HG02588 (cell line): ENCODE data around the gene CDYL.

Experiments
- ATAC-seq: cut with Tn5 transposase; IDR thresholded peaks from one replicate; pipeline ENCODE4 v1.9.1; 2021; ENCODE audit warnings: mild to moderate bottlenecking, moderate library complexity; ENCODE audit not compliant: unreplicated experiment

CDYL gene, protein sequence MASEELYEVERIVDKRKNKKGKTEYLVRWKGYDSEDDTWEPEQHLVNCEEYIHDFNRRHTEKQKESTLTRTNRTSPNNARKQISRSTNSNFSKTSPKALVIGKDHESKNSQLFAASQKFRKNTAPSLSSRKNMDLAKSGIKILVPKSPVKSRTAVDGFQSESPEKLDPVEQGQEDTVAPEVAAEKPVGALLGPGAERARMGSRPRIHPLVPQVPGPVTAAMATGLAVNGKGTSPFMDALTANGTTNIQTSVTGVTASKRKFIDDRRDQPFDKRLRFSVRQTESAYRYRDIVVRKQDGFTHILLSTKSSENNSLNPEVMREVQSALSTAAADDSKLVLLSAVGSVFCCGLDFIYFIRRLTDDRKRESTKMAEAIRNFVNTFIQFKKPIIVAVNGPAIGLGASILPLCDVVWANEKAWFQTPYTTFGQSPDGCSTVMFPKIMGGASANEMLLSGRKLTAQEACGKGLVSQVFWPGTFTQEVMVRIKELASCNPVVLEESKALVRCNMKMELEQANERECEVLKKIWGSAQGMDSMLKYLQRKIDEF

DNA sequence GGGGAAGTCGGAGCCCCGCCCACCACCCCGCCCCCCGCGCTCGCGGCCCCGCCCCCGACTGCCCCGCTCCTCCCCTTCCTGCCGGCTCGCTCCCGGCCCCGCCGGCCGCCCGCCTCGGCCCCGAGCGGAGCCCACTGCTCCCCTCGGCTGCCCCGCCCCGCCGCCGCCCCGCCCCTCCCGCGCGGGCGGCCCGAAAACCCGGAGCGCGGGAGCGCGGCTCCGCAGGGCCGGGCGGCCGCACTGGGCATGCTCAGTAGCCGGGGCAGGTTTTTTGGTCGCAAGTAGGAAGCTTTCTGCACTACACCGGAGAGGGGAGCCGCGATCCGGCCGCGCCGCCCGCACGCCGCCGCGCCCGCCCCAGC, at the start of gene CDYL:
Gene CDYL (plus strand): TSS at position 274 of the 362 bp plus-strand sequence. CDS start 380 bp downstream, outside the sequence.
- ATAC-seq, result peak; percentile 59

DNA sequence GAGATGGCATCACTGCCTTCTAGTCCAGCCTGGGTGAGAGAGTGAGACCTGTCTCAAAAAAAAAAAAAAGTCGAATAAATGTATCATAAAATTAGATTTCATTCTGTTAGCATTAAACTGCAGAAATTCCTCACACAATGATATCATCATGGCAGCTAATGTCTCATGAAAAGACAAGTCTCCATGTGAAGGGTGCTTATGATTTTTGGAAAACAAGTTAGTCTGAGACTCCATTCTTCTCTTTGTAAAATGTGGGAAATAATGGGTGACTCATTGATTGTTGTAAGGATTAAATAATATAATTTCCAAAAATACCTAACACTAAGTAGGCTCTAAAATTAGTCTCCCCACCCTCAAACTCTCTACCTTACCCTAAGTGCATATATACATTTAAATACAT, 49.6 kb upstream of the CDYL start:
- ATAC-seq, result no peak

DNA sequence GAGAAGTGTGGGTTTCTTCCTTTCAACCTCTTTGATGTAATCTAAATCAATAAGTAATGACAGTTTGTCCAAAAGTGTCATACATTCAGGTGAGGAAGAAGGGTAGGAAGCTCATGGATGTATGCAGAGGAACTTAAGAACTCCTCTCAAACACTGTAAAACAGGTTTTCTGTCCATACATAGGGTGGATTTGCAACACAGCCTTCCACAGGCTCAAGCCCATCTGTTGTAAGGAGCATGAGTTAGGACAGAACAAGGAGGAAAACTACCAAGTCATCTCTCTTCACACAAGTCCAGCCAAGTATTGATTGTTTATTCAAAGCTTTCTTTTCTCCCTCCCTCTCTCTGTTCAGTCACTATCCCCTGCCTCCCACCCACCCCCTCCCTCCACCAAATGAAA, 49.0 kb upstream of the CDYL start:
- ATAC-seq, result no peak

DNA sequence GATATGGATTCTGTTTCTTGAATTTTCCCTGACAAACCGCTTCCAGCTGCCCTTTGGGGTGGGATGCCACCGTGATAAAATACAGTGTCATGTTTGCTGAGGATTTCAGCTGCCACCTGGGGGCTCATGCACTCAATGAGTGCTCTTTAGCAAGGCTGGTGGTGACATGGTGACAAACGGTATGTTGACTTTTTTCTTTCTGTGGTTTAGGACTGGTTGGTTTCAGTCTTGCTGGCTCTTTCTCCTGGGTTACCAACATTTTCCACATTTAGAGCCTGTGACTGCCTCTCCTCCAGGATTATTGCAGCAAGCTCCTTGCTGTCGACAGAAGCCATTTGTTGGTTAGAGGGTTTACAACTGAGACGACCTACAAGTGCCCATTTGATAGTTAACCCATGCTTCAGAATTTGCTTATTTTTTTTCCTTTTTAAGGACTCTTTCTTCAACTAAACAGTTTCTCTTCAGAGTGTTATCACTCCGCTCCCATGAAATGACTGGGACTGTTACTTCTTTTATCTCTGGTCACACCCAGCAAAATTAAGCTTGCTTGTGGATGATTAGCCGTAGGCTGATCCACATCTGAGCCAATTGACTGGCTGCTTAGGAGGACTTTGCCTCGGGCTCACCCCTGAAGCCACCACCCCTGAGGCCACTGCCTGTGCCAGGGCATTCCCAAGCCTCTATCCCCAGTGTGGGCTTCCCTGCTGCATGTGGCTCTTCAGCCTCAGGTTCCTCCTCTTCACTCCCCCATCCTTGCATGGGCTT, 48.4 kb upstream of the CDYL start:
- ATAC-seq, result no peak

DNA sequence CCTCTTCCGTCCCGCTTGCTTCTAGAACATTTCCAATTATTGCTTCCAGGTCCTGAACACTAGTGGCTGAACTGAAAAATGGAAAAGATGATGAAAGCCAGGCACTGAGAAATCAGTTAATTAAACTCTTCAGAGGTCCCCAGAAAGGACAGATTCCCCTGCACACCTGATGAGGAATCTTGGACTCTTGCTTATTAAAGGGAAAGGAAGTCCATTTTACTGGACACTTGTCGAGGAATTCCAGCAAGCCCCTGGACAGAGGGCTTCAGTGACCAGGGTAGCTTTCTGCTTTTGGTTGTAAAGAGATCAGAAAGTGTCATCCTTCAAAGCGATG, 47.8 kb upstream of the CDYL start:
- no peak for ATAC-seq

DNA sequence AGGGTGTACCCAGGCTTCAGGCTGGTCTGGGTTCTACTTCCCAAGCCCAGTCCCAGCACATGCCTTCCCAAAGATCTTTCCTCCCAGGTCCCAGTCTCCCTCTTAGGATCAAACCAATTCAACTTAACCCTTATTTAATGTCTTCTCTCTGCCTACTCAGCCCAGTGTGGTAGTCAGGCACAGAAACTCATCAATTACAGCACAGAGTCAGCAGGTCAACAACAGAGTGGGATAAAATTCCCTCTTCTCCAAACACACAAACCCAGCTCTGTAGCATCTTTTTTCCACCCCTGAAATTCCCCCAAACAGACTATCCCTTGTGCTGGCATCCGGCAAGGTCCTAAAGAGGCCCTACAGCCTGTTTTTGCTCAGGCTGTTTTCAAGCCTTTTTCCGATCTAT, 47.3 kb upstream of the CDYL start:
- no peak for ATAC-seq

DNA sequence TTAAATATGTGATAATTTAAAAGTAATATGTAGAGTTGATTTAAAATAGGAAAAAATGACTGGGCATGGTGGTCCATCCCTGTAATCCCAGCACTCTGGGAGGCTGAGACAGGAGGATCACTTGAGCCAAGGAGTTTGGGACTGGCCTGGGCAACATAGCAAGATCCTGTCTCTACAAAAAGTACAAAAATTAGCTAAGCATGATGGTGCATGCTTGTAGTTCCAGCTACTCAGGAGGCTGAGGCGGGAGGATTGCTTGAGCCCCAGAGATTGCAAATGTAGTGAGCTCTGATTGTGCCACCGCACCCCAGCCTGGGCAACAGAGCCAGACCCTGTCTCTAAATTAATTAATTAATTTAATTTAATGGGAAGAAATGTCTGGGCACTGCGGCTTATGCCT, 44.2 kb upstream of the CDYL start:
- ATAC-seq, result no peak

DNA sequence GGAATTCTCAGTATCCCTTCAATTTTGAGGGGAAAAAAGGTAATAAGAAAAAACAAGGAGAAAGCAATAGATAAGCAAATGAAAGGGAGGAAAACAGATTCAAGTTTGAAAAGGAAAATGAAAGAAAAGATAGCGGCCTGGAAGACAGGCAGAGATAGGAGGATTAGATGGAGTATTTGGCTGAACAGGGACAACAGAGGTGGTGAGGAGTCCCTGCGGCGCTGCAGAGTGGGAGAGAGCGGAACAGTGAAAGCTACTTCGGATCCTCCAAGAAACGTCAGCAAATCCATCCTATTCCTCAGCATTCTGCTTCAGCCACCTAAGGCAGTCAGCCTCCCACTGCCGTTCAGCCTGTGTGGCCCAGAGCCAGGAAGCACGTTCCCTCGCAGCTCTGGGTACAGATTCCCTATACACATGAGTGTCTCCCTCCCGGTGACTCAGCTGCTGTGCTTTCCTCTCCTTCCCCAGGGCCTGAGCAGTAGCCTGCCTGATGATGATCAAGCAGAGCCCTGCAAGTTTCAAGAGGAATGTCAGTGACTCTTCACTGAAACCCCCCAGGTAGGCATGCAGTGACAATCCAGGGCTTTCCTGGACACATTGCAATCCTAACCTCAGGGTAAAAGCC, 43.4 kb upstream of the CDYL start:
- no peak for ATAC-seq

DNA sequence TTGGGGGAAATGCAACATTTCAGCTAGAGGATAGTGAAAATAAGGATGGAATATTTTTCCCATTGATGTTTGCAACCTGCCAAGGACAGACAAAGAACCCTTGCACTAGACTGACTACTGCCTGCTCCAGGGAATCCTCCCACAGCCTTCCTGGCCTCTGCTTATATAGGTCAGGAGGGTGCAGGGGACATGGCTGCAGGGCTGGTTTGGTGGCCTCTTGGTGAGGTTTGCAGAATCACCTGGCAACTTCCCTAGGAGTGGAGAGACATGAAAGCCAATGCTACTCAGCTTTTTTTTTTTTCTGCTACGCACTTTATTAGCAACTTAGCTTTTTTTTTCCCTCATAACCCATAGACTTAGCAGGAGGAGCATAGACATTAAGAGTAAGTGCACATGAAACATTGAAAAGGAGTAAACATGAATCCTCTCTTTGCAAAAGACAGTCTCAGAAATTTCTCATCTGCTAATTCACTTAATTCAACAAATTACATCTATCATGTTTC, 39.8 kb upstream of the CDYL start:
- no peak for ATAC-seq

DNA sequence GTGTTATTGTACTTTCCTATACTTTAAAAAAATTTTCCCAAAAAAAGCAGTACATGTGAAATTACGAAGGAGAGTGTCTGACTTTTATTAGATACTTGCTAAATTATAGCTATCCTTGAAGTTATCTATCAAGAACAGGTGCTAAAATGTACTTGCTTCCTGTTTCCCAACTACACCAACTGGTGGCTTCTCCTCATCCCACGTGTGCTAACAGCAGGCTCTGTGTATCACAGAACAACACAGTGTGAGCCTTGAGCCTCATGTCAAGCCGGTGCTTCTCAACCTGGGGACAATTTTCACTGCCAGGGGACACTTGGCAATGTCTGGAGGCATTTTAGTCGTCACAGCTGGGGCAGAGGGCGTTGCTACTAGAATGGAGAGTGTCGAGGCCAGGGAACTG, 36.2 kb upstream of the CDYL start:
- ATAC-seq, result no peak

DNA sequence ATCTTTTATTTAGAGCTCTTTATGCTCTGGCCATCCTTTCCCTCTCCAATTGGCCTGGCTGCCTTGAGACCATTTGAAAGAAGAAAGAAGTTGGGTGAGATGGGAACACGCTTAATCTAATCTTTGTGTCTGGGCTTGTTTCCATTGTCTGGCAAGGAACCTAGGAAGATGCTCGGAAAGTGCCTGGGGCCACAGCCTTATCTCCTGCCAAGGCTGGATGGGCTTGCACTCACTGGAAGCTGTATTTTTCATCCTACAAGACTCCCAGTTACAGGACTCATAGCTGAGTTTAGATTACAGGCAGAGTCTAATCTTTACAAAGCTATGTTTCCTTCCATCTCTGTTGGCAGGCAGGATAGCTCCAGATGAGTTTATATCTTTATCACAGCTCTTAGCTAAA, 33.1 kb upstream of the CDYL start:
- no peak for ATAC-seq

DNA sequence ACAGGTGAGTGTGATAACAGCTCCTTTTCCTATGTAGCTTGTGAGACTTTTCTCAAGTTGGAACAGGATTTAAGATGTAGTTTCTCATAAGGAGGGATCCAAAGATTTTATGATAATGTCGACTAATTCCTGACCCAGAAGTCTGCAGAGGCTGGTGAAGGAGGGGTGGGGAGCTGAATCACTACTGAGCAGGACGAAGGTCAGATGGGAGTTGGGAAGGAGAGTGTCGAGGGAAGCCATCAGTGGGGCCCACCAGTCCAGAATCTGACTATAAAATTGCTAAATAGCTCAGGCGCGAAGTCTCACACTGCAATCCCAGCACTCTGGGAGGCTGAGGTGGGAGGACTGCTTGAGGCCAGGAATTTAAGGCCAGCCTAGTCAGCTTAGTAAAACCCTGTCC, 32.3 kb upstream of the CDYL start:
- no peak for ATAC-seq

DNA sequence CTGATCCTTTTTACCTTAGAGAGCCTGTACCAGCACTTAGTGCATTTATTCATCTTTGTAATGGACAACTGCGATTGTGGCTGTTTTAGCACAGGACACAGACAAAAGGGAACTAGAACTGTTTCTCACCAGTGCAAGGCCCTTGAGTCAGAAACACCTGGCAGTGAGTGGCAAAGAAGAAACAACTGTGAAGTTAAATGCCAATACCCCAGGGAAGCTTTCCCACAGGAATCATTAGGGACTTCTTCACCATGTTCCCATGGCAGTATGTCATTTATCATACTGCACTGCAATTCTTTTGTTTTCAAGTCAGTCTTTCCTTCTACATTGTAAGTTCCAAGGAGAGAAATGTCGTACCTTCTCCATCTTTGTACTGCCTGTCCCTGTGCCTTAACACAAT, 28.6 kb upstream of the CDYL start:
- ATAC-seq, result no peak

DNA sequence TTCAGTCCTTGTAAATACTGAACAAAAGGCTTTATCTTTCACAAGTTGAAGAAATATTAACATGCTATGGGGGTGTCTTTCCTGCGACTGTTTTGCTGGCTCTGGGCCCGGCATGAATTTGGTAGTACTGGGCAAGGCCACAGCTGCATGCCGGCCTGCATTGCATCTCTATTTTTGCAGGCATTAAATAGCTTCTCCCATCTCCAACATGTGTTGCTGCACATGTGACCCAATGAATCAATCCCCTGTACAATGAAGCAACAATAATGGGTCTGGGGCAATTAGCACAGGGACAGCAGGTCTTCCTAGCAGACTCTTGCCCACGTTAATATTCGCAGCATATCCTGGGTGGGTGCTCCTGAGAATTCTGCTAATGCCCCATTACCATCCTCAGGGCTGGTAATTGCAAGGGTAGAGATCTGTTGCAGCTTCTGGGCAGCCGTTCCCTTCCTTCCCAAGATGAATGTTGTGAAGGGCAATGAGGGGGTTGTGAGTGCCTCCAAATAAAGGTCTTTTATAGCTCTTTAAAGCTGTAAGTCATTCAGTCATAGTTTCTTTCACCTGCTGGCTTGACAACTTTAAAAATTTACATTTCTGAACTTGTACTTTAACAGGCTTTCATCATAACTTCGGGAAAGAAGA, 24.3 kb upstream of the CDYL start:
- no peak for ATAC-seq

DNA sequence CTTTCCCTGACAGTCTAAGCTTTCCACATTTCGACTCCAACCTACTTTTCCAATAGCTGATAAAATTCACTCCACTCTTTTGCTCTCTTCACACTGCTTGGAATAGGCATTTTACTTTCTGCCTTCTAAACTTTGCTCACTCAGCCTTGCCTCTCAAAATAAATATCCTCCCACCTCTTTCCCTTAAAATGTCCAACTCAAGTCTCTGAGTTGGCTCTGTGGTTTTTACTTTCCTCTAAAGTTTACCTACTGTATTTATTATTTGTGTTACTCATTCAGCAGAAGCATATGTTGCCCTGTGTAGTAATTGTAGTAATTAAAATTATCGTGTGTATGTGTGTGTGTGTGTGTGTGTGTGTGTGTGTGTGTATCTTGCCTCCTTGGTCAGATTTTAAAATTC, 20.0 kb upstream of the CDYL start:
- no peak for ATAC-seq

DNA sequence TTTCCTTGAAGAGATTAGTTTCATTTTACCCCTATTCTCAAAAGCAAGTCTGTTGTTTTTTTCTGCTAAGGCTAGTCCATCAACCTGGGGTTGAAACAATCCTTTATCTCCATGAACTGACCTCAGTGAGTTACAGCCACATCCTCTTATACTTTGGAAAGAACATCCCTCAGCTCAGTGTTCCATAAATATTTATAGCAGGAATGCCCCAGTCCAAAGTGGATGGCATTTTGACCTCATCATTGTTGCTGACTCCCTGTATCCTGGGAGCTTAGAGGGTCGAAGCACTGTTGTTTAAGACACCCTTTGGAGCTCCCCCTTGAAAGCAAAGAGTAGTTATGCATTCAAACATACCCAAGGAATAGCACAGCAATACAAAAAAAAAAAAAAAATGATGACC, 16.2 kb upstream of the CDYL start:
- ATAC-seq, result no peak

DNA sequence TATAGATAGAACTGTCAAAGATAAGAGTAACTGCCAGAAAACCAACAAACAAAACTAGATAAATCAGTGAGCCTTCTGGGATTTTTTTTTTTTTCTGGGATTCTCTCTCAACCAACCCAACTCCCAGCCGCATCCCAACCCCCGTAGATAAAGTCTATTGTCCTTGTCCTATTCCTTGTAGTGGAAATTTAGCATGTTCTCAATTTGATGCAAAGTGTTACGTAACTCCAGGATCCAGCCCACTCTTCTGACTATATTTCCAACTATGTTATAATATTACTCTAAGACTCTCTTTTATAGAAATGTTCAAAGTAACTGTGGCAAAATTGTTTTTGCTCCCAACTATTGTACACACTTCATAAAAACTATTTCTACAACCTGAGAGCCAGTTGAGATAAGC, 15.4 kb upstream of the CDYL start:
- no peak for ATAC-seq

DNA sequence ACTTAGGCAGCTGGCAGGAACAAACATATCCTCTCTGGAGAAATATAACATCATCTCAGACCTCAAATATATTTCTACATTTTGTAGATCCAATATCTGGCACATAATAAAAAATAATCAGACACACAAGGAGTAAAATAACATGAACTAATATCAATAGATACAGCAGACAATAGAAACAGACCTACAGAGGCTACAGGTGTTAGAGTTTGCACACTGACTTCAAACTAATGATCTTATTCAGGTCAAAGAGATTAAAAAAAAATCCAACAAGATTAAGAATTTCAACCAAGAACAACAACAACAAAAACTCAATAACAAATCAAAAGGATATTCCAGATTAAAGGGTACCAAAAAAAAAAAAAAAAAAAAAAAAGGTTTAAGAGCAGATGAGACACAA, 13.9 kb upstream of the CDYL start:
- no peak for ATAC-seq

DNA sequence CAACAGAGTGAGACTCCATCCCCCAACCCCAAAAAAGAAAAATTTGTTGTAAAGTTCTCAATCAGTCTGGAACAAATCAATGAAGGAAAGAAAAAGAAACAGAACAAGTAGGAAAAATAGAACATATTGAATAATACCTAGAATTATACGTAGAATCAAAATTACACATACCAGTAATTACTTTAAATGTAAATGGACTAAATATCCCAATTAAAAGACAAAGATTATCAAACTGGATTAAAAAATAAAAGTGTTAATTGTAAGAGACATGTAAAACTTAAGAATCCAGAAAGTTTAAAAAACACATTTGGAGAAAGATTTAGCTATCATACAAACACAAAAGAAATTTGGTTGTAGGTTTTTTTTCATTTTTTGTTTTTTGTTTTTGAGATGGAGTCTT, 12.3 kb upstream of the CDYL start:
- ATAC-seq, result no peak

DNA sequence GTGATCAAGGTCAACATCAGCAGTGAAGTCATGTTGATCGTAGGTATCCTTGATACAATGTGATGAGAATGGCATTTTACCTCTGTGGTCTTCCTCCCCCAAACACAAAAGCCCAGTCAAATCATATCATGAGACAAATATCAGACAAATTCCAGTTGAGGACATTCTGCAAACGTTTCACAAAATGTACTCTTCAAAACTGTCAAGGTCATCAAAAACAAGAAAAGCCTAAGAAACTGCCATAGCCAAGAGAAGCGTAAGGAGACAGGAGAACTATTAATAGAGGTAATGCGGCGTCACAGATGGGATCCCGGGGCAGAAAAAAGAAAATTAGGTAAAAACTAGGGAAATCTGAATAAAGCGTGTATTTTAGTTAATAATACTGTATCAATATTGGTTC, 7.4 kb upstream of the CDYL start:
- no peak for ATAC-seq

DNA sequence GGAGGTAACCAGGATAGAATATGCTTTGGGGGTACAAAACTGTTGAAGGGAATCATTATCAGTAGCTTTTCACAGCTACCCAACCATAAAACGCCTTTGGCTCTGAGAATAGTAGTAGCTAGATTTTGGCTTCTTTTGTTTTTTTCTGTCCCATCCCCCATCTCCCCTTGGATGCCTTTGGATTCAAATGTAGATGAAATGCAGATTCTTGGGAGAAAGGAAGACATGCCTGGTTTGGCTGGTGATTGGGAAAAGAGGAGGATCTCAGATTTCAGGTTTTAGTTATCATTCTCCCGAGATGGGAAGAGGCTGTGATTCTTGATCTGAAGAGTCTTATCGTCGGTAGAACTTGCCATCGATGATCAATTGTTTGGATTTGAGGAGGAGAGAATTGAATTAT, 3.5 kb upstream of the CDYL start:
- no peak for ATAC-seq
